Heart left ventricle (tissue), 16 donors: ENCODE data around the gene TNNI3K. TPM values are rescaled to one million over a fixed set of nuclear protein-coding genes. Genes with fewer than 3 reads are reported as not detected.

Experiments
- ATAC-seq, 4 donors: fragments of 200-7000 bp; cut with Tn5 transposase; one replicate each; pipeline ENCODE4 v1.9.1; 2020 to 2022; ENCODE audit warnings: moderate library complexity in 4 of 4, mild to moderate bottlenecking in 3 of 4, moderate number of reproducible peaks in 1 of 4
- DNase-seq, 5 donors: peaks; one replicate each; pipeline ENCODE4 v3.0.0-alpha.2; 2020
- H3K27ac ChIP-seq, 12 donors: fragments of 200-600 bp; sonication (generic) in 4 of 12; one replicate each; pipeline versions ENCODE4 v1.5.0 to v1.8.0; 2016 to 2022; ENCODE audit warnings: mild to moderate bottlenecking in 2 of 12
- H3K27me3 ChIP-seq, 9 donors: fragments of 200-600 bp; sonication (generic) in 2 of 9; one replicate each; pipeline versions ENCODE4 v1.5.1 to v1.8.0; 2016 to 2022; ENCODE audit warnings: mild to moderate bottlenecking in 3 of 9
- H3K36me3 ChIP-seq, 9 donors: fragments of 200-600 bp; sonication (generic) in 2 of 9; one replicate each; pipeline versions ENCODE4 v1.5.0 to v1.8.0; 2018 to 2022; ENCODE audit warnings: mild to moderate bottlenecking in 2 of 9
- H3K4me1 ChIP-seq, 12 donors: fragments of 200-600 bp; sonication (generic) in 4 of 12; one replicate each; pipeline versions ENCODE4 v1.5.0 to v1.8.0; 2016 to 2022; ENCODE audit warnings: mild to moderate bottlenecking in 3 of 12
- H3K4me3 ChIP-seq, 12 donors: fragments of 200-600 bp; sonication (generic) in 4 of 12; one replicate each; pipeline versions ENCODE4 v1.5.0 to v1.8.0; 2017 to 2022; ENCODE audit warnings: mild to moderate bottlenecking in 9 of 12, moderate library complexity in 4 of 12
- H3K9me3 ChIP-seq, 12 donors: fragments of 200-600 bp; sonication (generic) in 4 of 12; one replicate each; pipeline versions ENCODE4 v1.5.0 to v1.8.0; 2016 to 2022; ENCODE audit warnings: mild to moderate bottlenecking in 1 of 12
- CTCF ChIP-seq, 12 donors: fragments of 200-600 bp; sonication (generic) in 4 of 12; IDR thresholded peaks; one replicate each; pipeline versions ENCODE4 v1.5.0 to v1.8.0; 2018 to 2022; ENCODE audit warnings: antibody characterized with exemption in 12 of 12, mild to moderate bottlenecking in 5 of 12
- POLR2A ChIP-seq, 2 donors: fragments of 450-650 bp; IDR thresholded peaks; one replicate each; pipeline ENCODE4 v1.6.1; 2017; ENCODE audit warnings: antibody characterized with exemption in 2 of 2, mild to moderate bottlenecking in 2 of 2, moderate library complexity in 2 of 2
- WGBS, 4 donors: extraction: QIAGEN DNeasy Blood & Tissue Kit in 2 of 4; methylation state at CpG; one replicate each; pipeline versions ENCODE4 v1.1.5 to v1.1.7; 2013 to 2018; 5-methylcytosine and 5-hydroxymethylcytosine counted together
- intact Hi-C, 10 donors: fragments of 100-400 bp; cut with DNase I; formaldehyde crosslinking; loops; one replicate each; pipeline versions ENCODE4 v1.11.1 to v1.14.2; 2022
- polyA plus RNA-seq, 2 donors: library from polyadenylated mRNA; stranded (reverse); fragments of 200-250 nt; gene quantifications; one replicate each; pipeline ENCODE4 v1.2.3, GENCODE V29; 2013
- total RNA-seq, 9 donors: library from RNA; depleted of rRNA in 2 of 9; stranded (reverse); fragments of >200 nt in 2 of 9; fragmentation: NEBNext Ultra II Directional in 3 of 9; extraction: Animal tissue kit (Norgen Biotek cat#: 25700) in 3 of 9; gene quantifications; one replicate each; pipeline versions ENCODE4 v1.1.0 to v1.2.4, GENCODE V29; 2016 to 2023
- donor health status: ischemic (EF 13 %, LVEDD 7.1; RV severe dilation, severe dysfunction).
- donor health status: healthy with polysubstance abuse.
- donor health status: DM: no; HTN: yes; CAD: no.
- donor health status: DM: no; HTN: no; CAD: no.
- donor health status: ischemic (EF 25% LVEDD 6.9; RV normal size, moderate dysfunction).
- donor health status: ischemic (EF 25% LVEDD 5.7; RV mildly dilated, moderate dysfunction).
- donor health status: healthy.
- donor health status: DM: yes; HTN: yes; CAD: no.
- donor health status: ischemic (EF 35%, LVEDD 5.7; RV mildly dilated, moderate dysfunction).
- donor health status: nonischemic (EF 11% LVEDD 7.7; RV severe dilation, severe dysfunction).
- donor health status: DM: yes; HTN: yes; CAD: no.
- donor health status: PGD.
- donor health status: ischemic (EF 29% LVEDD 5.4; RV normal size, mild dysfunction).
- donor health status: nonischemic (EF 23%, LVEDD 6.1; RV moderate dilation, normal function).

The TNNI3K gene
- total and polyA plus RNA-seq, 11 donors: 11.5 to 108 (median 59.9) TPM

GRCh38 chr1:74363220-74363619, 128.0 kb downstream of the TNNI3K start:
- Histone ChIP-seq H3K36me3 (peaks cover 0 to 16% (median 0%) of the 10 kb centered on the region in 9 donors), H3K9me3 (peaks cover 0 to 10% (median 0%) of the 10 kb centered on the region in 12 donors), H3K27me3 (no peaks in the 10 kb centered on the region), H3K4me1 (peaks cover 0 to 15% (median 1%) of the 10 kb centered on the region in 12 donors), H3K4me3 (no peak overlapping the region), H3K27ac (peak overlapping the region in 11 of 12 donors; percentile 33 to 92 (median 75))
- no peak for TF ChIP-seq POLR2A (IDR thresholded peaks at IDR 0.05)
- no peak for TF ChIP-seq CTCF (IDR thresholded peaks at IDR 0.05)
- intact Hi-C loops: loop anchor here in 2 of 10 donors (2.0 to 5.0 kb wide), 2 partner anchors 30 to 126 kb away; partner anchors contain the start of gene TNNI3K (in 1 of the 2)
- peak in 4 of 5 donors; percentile 66 to 88 (median 76) for DNase-seq
- ATAC-seq: peak; percentile 93 to 97 (median 95)
- 22 to 34% (median 31%) methylated on average over 2 of the region's 2 CpGs for WGBS, 4 donors

- intact Hi-C loops: no loop called here
- Histone ChIP-seq H3K9me3 (peaks cover 0 to 10% (median 0%) of the 10 kb centered on the region in 12 donors), H3K27me3 (no peaks in the 10 kb centered on the region), H3K4me1 (peaks cover 0 to 11% (median 0%) of the 10 kb centered on the region in 12 donors), H3K36me3 (peaks cover 0 to 47% (median 8%) of the 10 kb centered on the region in 9 donors), H3K4me3 (no peak overlapping the region), H3K27ac (peak overlapping the region in 1 of 12 donors; percentile 27)
- DNase-seq (no peak), ATAC-seq (no peak)
- TF ChIP-seq POLR2A (IDR thresholded peaks at IDR 0.05) (no peak), CTCF (IDR thresholded peaks at IDR 0.05) (no peak)
- 95 to 99% (median 97%) methylated on average over 1 of the region's 1 CpG for WGBS, 4 donors
Measured at GRCh38 chr1:74367175-74367813, 132.1 kb downstream of the TNNI3K start.

- H3K36me3 ChIP-seq: peaks cover 0 to 47% (median 8%) of the 10 kb centered on the region in 9 donors
Measured at GRCh38 chr1:74368335-74368734, 133.1 kb downstream of the TNNI3K start.

More at GRCh38 chr1:74368335-74368734, 133.1 kb downstream of the TNNI3K start:
- Histone ChIP-seq H3K4me1 (peaks cover 0 to 11% (median 0%) of the 10 kb centered on the region in 12 donors), H3K27me3 (no peaks in the 10 kb centered on the region), H3K27ac (no peak overlapping the region), H3K9me3 (peaks cover 0 to 10% (median 0%) of the 10 kb centered on the region in 12 donors), H3K4me3 (no peak overlapping the region)
- intact Hi-C loops: no loop called here
- TF ChIP-seq CTCF (IDR thresholded peaks at IDR 0.05) (no peak), POLR2A (IDR thresholded peaks at IDR 0.05) (no peak)
- DNase-seq: no peak
- 83 to 86% (median 85%) methylated on average over 3 of the region's 3 CpGs for WGBS, 4 donors
- ATAC-seq: no peak
